Measurements from ENCODE around the gene DPF1.

Gene DPF1

GRCh38 chr19:38270587-38271167 is 46.7 kb upstream of the DPF1 start (continued):
- no peak for TF ChIP-seq OVOL3 (tag by site-specific recombination; IDR thresholded peaks at IDR 0.05)
- peak; percentile 73 for TF ChIP-seq ZBTB8A (tag by site-specific recombination; IDR thresholded peaks at IDR 0.05)
- TF ChIP-seq ZNF157 (tag by site-specific recombination; IDR thresholded peaks at IDR 0.05) = no peak
- no peak for TF ChIP-seq ZFP37 (tag by site-specific recombination; IDR thresholded peaks at IDR 0.05)
- TF ChIP-seq TRIM28 (IDR thresholded peaks at IDR 0.05; ENCODE audit: borderline replicate concordance, low read length) = no peak
- TF ChIP-seq ZNF658 (tag by site-specific recombination; IDR thresholded peaks at IDR 0.05) = no peak
- no peak for TF ChIP-seq ZNF239 (tag by site-specific recombination; IDR thresholded peaks at IDR 0.05)
- TF ChIP-seq ZNF398 (tag by site-specific recombination; IDR thresholded peaks at IDR 0.05) = no peak; the same call in 1 of the 2 replicates
- no peak for TF ChIP-seq ZNF548 (tag by site-specific recombination; IDR thresholded peaks at IDR 0.05)
- TF ChIP-seq ZNF558 (tag by site-specific recombination; IDR thresholded peaks at IDR 0.05) = no peak
- TF ChIP-seq ZNF670 (tag by site-specific recombination; IDR thresholded peaks at IDR 0.05; ENCODE audit: low read depth) = no peak
- no peak for TF ChIP-seq ZNF214 (tag by site-specific recombination; IDR thresholded peaks at IDR 0.05; ENCODE audit: borderline replicate concordance)
- no peak for TF ChIP-seq CTCF (tag by site-specific recombination; IDR thresholded peaks at IDR 0.05)
- TF ChIP-seq SCRT1 (tag by site-specific recombination; IDR thresholded peaks at IDR 0.05; ENCODE audit: borderline replicate concordance) = peak; percentile 61; the same call in 1 of the 2 replicates
- TF ChIP-seq ZEB2 (tag by site-specific recombination; IDR thresholded peaks at IDR 0.05) = no peak
- no peak for TF ChIP-seq ZSCAN23 (tag by site-specific recombination; IDR thresholded peaks at IDR 0.05)
- no peak for TF ChIP-seq ZBTB49 (tag by site-specific recombination; IDR thresholded peaks at IDR 0.05; ENCODE audit: low read depth)
- TF ChIP-seq ZNF529 (tag by site-specific recombination; IDR thresholded peaks at IDR 0.05; ENCODE audit: insufficient replicate concordance) = no peak
- no peak for TF ChIP-seq ZNF223 (tag by site-specific recombination; IDR thresholded peaks at IDR 0.05)
- no peak for TF ChIP-seq ZNF747 (tag by site-specific recombination; IDR thresholded peaks at IDR 0.05)
- TF ChIP-seq ZNF639 (tag by site-specific recombination; IDR thresholded peaks at IDR 0.05) = no peak; the same call in 1 of the 2 replicates
- no peak for TF ChIP-seq ZNF433 (tag by site-specific recombination; IDR thresholded peaks at IDR 0.05; ENCODE audit: low read depth)
- TF ChIP-seq ZNF121 (tag by site-specific recombination; IDR thresholded peaks at IDR 0.05) = no peak
- TF ChIP-seq IKZF3 (tag by site-specific recombination; IDR thresholded peaks at IDR 0.05) = peak; percentile 84
- TF ChIP-seq BCL6B (tag by site-specific recombination; IDR thresholded peaks at IDR 0.05) = peak; percentile 78
- TF ChIP-seq ZNF654 (tag by site-specific recombination; IDR thresholded peaks at IDR 0.05; ENCODE audit: low read depth) = no peak
- no peak for TF ChIP-seq ZNF777 (tag by site-specific recombination; IDR thresholded peaks at IDR 0.05; ENCODE audit: borderline replicate concordance)
- peak; percentile 62 for TF ChIP-seq ZNF629 (tag by site-specific recombination; IDR thresholded peaks at IDR 0.05)
- peak; percentile 50; the same call in 1 of the 2 replicates for TF ChIP-seq ZNF843 (tag by site-specific recombination; IDR thresholded peaks at IDR 0.05)
- no peak for TF ChIP-seq ZNF169 (tag by site-specific recombination; IDR thresholded peaks at IDR 0.05)
- TF ChIP-seq ZNF175 (tag by site-specific recombination; IDR thresholded peaks at IDR 0.05) = no peak
- no peak for TF ChIP-seq RBAK (tag by site-specific recombination; IDR thresholded peaks at IDR 0.05)
- no peak for TF ChIP-seq ZBTB26 (tag by site-specific recombination; optimal IDR thresholded peaks at IDR 0.05)

Measured in HEK293 (cell line).